Uterus (tissue), 2 donors: ENCODE data around the gene CDH10.

Experiments used
- CTCF ChIP-seq, 4 experiments: fragments of 200-600 bp in 2 of 4; fragments of 450-650 bp in 2 of 4; sonication (generic) in 2 of 4; IDR thresholded peaks; one replicate each; pipeline ENCODE4 v1.5.1; 2016 to 2019; ENCODE audit warnings: antibody characterized with exemption in 4 of 4, mild to moderate bottlenecking in 2 of 4, moderate library complexity in 1 of 4
- POLR2A ChIP-seq, 2 donors: fragments of 450-650 bp; IDR thresholded peaks; one replicate each; pipeline ENCODE4 v1.6.1; 2016; ENCODE audit warnings: antibody characterized with exemption in 2 of 2, mild to moderate bottlenecking in 1 of 2, moderate library complexity in 1 of 2

- TF ChIP-seq POLR2A (IDR thresholded peaks at IDR 0.05) (no peak), CTCF (IDR thresholded peaks at IDR 0.05) (no peak)
These were observed 170.1 kb downstream of the CDH10 start for GRCh38 chr5:24474685-24475084.
